Suprapubic skin (tissue), 4 donors: Measurements from ENCODE around the gene LARGE1. TPM values are rescaled to one million over a fixed set of nuclear protein-coding genes. Genes with fewer than 3 reads are reported as not detected.

Experiments
- DNase-seq, 2 donors: peaks; one replicate each; pipeline ENCODE4 v3.0.0-alpha.2; 2019; ENCODE audit warnings: low spot score in 2 of 2
- H3K27ac ChIP-seq: fragments of 200-600 bp; sonication (generic); one replicate; pipeline ENCODE4 v1.5.1; 2019
- H3K27me3 ChIP-seq: fragments of 200-600 bp; sonication (generic); one replicate; pipeline ENCODE4 v1.5.1; 2019
- H3K36me3 ChIP-seq: fragments of 200-600 bp; sonication (generic); one replicate; pipeline ENCODE4 v1.5.1; 2019
- H3K4me1 ChIP-seq: fragments of 200-600 bp; sonication (generic); one replicate; pipeline ENCODE4 v1.5.1; 2019
- H3K4me3 ChIP-seq: fragments of 200-600 bp; sonication (generic); one replicate; pipeline ENCODE4 v1.5.1; 2019; ENCODE audit warnings: mild to moderate bottlenecking
- H3K9me3 ChIP-seq: fragments of 200-600 bp; sonication (generic); one replicate; pipeline ENCODE4 v1.5.1; 2019
- EP300 ChIP-seq: sonication (generic); formaldehyde crosslinking; IDR thresholded peaks from one replicate; pipeline ENCODE4 v1.6.1; 2017; ENCODE audit warnings: antibody characterized with exemption
- POLR2A ChIP-seq, 2 donors: fragments of 450-650 bp; IDR thresholded peaks; one replicate each; pipeline ENCODE4 v1.6.1; 2017; ENCODE audit warnings: antibody characterized with exemption in 2 of 2, mild to moderate bottlenecking in 2 of 2, moderate library complexity in 2 of 2
- POLR2AphosphoS5 ChIP-seq, 3 donors: sonication (generic); formaldehyde crosslinking; IDR thresholded peaks; one replicate each; pipeline ENCODE4 v1.6.1; 2017; ENCODE audit warnings: antibody characterized with exemption in 3 of 3
- WGBS: methylation state at CpG from one replicate; pipeline ENCODE4 v1.1.5; 2018; 5-methylcytosine and 5-hydroxymethylcytosine counted together
- total RNA-seq, 4 donors: library from RNA; depleted of rRNA; stranded (reverse); fragments of >200 nt; gene quantifications; one replicate each; pipeline ENCODE4 v1.1.0, GENCODE V29; 2016
- TF ChIP-seq, protein P1 (sequence below), 2 donors: fragments of 200-600 bp in 1 of 2; fragments of 450-650 bp in 1 of 2; sonication (generic) in 1 of 2; IDR thresholded peaks; one replicate each; pipeline ENCODE4 v1.5.1; 2016 to 2019; ENCODE audit warnings: antibody characterized with exemption in 2 of 2, mild to moderate bottlenecking in 1 of 2, moderate library complexity in 1 of 2

Gene LARGE1
- total RNA-seq, 4 donors from 2014 or later, result 12.1 to 41.6 (median 21.1) TPM

GRCh38 chr22:33723915-33724314 is 196.4 kb downstream of the LARGE1 start:
- DNase-seq, result no peak
- peaks cover 9% of the 10 kb centered on the region for H3K4me1 ChIP-seq
- 87% methylated on average over 11 of the region's 11 CpGs for WGBS
- no peak overlapping the region for H3K4me3 ChIP-seq
- H3K36me3 ChIP-seq, result no peaks in the 10 kb centered on the region
- no peaks in the 10 kb centered on the region for H3K9me3 ChIP-seq
- H3K27me3 ChIP-seq, result no peaks in the 10 kb centered on the region
- no peak for TF ChIP-seq POLR2A (IDR thresholded peaks at IDR 0.05)
- no peak overlapping the region for H3K27ac ChIP-seq

- H3K27me3 ChIP-seq, result no peaks in the 10 kb centered on the region
- no peak overlapping the region for H3K4me3 ChIP-seq
- peaks cover 9% of the 10 kb centered on the region for H3K4me1 ChIP-seq
- no peak for DNase-seq
- WGBS, result 63% methylated on average over 9 of the region's 9 CpGs
- no peak overlapping the region for H3K27ac ChIP-seq
- no peaks in the 10 kb centered on the region for H3K36me3 ChIP-seq
- TF ChIP-seq POLR2A (IDR thresholded peaks at IDR 0.05) (no peak), EP300 (no peak), POLR2AphosphoS5 (IDR thresholded peaks at IDR 0.05) (no peak)
- TF ChIP-seq, protein P1, sequence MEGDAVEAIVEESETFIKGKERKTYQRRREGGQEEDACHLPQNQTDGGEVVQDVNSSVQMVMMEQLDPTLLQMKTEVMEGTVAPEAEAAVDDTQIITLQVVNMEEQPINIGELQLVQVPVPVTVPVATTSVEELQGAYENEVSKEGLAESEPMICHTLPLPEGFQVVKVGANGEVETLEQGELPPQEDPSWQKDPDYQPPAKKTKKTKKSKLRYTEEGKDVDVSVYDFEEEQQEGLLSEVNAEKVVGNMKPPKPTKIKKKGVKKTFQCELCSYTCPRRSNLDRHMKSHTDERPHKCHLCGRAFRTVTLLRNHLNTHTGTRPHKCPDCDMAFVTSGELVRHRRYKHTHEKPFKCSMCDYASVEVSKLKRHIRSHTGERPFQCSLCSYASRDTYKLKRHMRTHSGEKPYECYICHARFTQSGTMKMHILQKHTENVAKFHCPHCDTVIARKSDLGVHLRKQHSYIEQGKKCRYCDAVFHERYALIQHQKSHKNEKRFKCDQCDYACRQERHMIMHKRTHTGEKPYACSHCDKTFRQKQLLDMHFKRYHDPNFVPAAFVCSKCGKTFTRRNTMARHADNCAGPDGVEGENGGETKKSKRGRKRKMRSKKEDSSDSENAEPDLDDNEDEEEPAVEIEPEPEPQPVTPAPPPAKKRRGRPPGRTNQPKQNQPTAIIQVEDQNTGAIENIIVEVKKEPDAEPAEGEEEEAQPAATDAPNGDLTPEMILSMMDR (IDR thresholded peaks at IDR 0.05), result no peak
- H3K9me3 ChIP-seq, result no peaks in the 10 kb centered on the region
These were observed 197.5 kb downstream of the LARGE1 start for GRCh38 chr22:33722816-33723215.

DNA sequence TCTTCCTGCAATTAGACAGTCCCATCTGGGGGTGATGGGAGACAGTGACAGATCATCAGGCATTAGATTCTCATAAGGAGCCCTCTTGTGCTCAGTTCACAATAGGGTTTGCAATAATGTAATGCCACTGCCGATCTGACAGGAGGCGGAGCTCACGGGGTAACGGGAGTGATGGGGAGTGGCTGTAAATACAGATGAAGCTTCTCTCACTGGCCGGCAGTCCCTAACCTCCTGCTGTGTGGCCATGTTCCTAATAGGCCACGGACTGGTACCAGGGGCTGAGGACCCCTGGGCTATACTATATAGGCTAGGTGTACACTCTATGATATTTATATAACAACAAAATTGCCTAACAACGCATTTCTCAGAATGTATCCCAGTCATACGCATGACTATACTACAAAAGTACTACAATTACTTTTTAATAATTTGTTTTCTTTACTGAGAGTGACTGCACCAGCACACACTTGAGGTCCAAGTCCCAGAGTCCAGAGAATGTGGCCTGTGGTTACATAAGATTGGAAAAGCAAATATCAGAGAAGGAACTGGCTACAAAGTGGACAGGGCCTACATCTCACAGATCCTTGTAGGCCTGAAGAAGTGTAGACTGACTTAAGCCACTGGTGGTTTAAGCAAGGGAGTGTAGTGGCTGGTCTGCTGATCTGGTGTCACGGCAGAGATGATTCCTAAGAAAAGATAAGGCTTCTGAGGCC is 200.0 kb downstream of the LARGE1 start:
- no peaks in the 10 kb centered on the region for H3K27me3 ChIP-seq
- H3K4me1 ChIP-seq, result no peaks in the 10 kb centered on the region
- WGBS, result 89% methylated on average over 9 of the region's 9 CpGs
- no peaks in the 10 kb centered on the region for H3K9me3 ChIP-seq
- no peak overlapping the region for H3K27ac ChIP-seq
- TF ChIP-seq POLR2AphosphoS5 (IDR thresholded peaks at IDR 0.05), result no peak
- TF ChIP-seq POLR2A (IDR thresholded peaks at IDR 0.05), result no peak
- TF ChIP-seq, protein P1 (IDR thresholded peaks at IDR 0.05), result no peak
- TF ChIP-seq EP300, result no peak
- H3K36me3 ChIP-seq, result no peaks in the 10 kb centered on the region
- DNase-seq, result no peak
- no peak overlapping the region for H3K4me3 ChIP-seq

GRCh38 chr22:33717694-33718396 is 202.4 kb downstream of the LARGE1 start:
- 94% methylated on average over 5 of the region's 5 CpGs for WGBS
- Histone ChIP-seq H3K4me1 (no peaks in the 10 kb centered on the region), H3K36me3 (no peaks in the 10 kb centered on the region), H3K27ac (no peak overlapping the region), H3K9me3 (peaks cover 10% of the 10 kb centered on the region), H3K4me3 (no peak overlapping the region), H3K27me3 (no peaks in the 10 kb centered on the region)
- no peak for TF ChIP-seq POLR2A (IDR thresholded peaks at IDR 0.05)
- no peak for TF ChIP-seq POLR2AphosphoS5 (IDR thresholded peaks at IDR 0.05)
- no peak for TF ChIP-seq EP300
- TF ChIP-seq, protein P1 (IDR thresholded peaks at IDR 0.05), result no peak
- no peak for DNase-seq

DNA sequence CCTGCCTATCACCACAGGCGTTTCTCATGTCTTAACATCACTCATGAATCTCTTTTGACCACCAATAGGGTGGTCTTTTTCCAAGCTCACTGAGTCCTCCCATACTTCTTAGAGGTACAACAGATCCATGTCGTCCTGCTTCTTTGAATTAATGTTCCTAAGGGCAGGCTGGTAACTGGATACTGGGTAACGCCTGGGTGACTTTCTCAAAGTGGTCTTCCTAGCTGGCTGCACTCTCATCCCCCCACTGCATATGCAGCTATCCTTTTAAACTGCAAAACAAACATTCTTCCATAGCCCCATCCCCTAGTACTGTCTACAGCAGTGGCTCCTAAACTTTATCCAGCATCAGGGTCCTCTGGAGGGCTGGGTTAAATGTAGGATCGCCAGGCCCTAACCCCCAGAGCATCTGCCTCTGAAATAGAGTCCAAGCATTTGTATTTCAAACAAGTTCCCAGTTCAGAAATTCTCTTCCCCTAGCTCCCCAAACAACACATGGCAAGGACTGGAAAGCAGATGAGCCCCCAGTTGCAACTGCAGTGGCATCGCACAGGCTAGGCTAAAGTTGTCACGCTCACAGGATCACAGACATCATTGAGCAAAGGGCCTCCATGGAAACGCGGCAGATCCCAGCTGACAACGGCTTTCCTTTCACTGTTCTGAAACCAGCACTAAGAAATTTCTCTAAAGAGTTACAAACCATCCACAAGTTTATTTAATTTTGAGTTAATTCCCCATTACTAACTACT is 204.9 kb downstream of the LARGE1 start:
- Histone ChIP-seq H3K4me1 (no peaks in the 10 kb centered on the region), H3K9me3 (peaks cover 10% of the 10 kb centered on the region), H3K27ac (no peak overlapping the region), H3K4me3 (no peak overlapping the region), H3K27me3 (no peaks in the 10 kb centered on the region), H3K36me3 (no peaks in the 10 kb centered on the region)
- 88% methylated on average over 9 of the region's 9 CpGs for WGBS
- TF ChIP-seq, protein P1 (IDR thresholded peaks at IDR 0.05), result no peak
- TF ChIP-seq POLR2AphosphoS5 (IDR thresholded peaks at IDR 0.05) (no peak), EP300 (no peak), POLR2A (IDR thresholded peaks at IDR 0.05) (no peak)
- DNase-seq, result no peak
